A549 (cell line): ENCODE results near the gene SLC35E1. TPM values are rescaled to one million over a fixed set of nuclear protein-coding genes. Genes with fewer than 3 reads are reported as not detected.

Experiments used
- ATAC-seq, 2 experiments: fragments of 200-7000 bp in 1 of 2; fragments of >200 bp in 1 of 2; cut with Nextera tagmentation in 1 of 2; cut with Tn5 transposase in 1 of 2; 3 replicates each; pipeline versions ENCODE4 v1.8.0 to v1.9.1; 2018 to 2020; ENCODE audit warnings: mild to moderate bottlenecking in 1 of 2, moderate library complexity in 1 of 2
- CTCF ChIA-PET: fragments of 300-600 bp; sonication (Branson Sonifier 250); formaldehyde crosslinking; extraction: SDS; loops from one replicate; lab custom pipeline; 2021; ENCODE audit warnings: antibody characterized with exemption, inconsistent platforms; lab: Yijun Ruan, JAX
- POLR2A ChIA-PET: fragments of 350-600 bp; formaldehyde crosslinking; extraction: SDS; loops from one replicate; lab custom pipeline; 2021; ENCODE audit warnings: antibody characterized with exemption, inconsistent platforms; lab: Yijun Ruan, JAX
- DNase-seq, 2 experiments: peaks; one replicate each; pipeline versions ENCODE4 v3.0.0 to v3.0.0-alpha.2; 2011 to 2016; ENCODE audit warnings: low read depth in 1 of 2, low spot score in 1 of 2
- FAIRE-seq: peaks from 2 replicates; lab custom pipeline; 2011; peaks lifted over from hg19 to GRCh38; lab: Jason Lieb, UNC
- H3K27ac ChIP-seq, 2 experiments: fragments of >200 bp; sonication (Bioruptor Twin); formaldehyde crosslinking; 3 replicates each; pipeline ENCODE4 v1.5.1; 2016 to 2017
- H3K4me1 ChIP-seq: fragments of >200 bp; sonication (Bioruptor Twin); formaldehyde crosslinking; 3 replicates; pipeline ENCODE4 v1.6.1; 2016
- H3K4me2 ChIP-seq: fragments of >200 bp; sonication (Bioruptor Twin); formaldehyde crosslinking; 3 replicates; pipeline ENCODE4 v1.6.1; 2016
- H3K4me3 ChIP-seq: fragments of >200 bp; sonication (Bioruptor Twin); formaldehyde crosslinking; 3 replicates; pipeline ENCODE4 v1.5.1; 2016
- H3K9me3 ChIP-seq: fragments of >200 bp; sonication (Bioruptor Twin); formaldehyde crosslinking; 3 replicates; pipeline ENCODE4 v1.6.1; 2016
- BCL3 ChIP-seq: fragments of >200 bp; sonication (Bioruptor Twin); formaldehyde crosslinking; IDR thresholded peaks from 3 replicates; pipeline ENCODE4 v1.6.1; 2016
- CBX8 ChIP-seq: fragments of 200-600 bp; sonication (generic); IDR thresholded peaks from 2 replicates; pipeline ENCODE4 v1.6.1; 2016
- CHD2 ChIP-seq: fragments of 150-350 bp; IDR thresholded peaks from 2 replicates; pipeline ENCODE4 v1.6.1; 2014; ENCODE audit warnings: low read length; ENCODE audit not compliant: partially characterized antibody
- ESRRA ChIP-seq: fragments of 150-350 bp; IDR thresholded peaks from 2 replicates; pipeline ENCODE4 v1.6.1; 2014; ENCODE audit warnings: mild to moderate bottlenecking, low read length, borderline replicate concordance
- FOSB ChIP-seq: fragments of 250-450 bp; sonication (Bioruptor Pico); IDR thresholded peaks from 2 replicates; pipeline ENCODE4 v1.5.0; 2020; ENCODE audit warnings: mild to moderate bottlenecking, moderate library complexity
- FOSL2 ChIP-seq, 2 experiments: fragments of 450-650 bp in 1 of 2; fragments of >200 bp in 1 of 2; sonication (Bioruptor Twin) in 1 of 2; formaldehyde crosslinking; IDR thresholded peaks; 2 replicates each; pipeline versions ENCODE4 v1.5.0 to v1.6.1; 2016 to 2020; ENCODE audit warnings: mild to moderate bottlenecking in 1 of 2, moderate library complexity in 1 of 2
- HEYL ChIP-seq: fragments of 250-450 bp; sonication (Bioruptor Pico); IDR thresholded peaks from 2 replicates; pipeline ENCODE4 v1.8.0; 2021; ENCODE audit warnings: mild to moderate bottlenecking, moderate library complexity
- HOXA7 ChIP-seq: fragments of 250-450 bp; sonication (Bioruptor Pico); IDR thresholded peaks from 2 replicates; pipeline ENCODE4 v1.5.0; 2020; ENCODE audit warnings: mild to moderate bottlenecking, moderate library complexity
- HOXB13 ChIP-seq: fragments of 250-450 bp; sonication (Bioruptor Pico); IDR thresholded peaks from 2 replicates; pipeline ENCODE4 v1.5.0; 2020; ENCODE audit warnings: low read depth, mild to moderate bottlenecking, moderate library complexity
- JUN ChIP-seq, 2 experiments: fragments of >200 bp; sonication (Bioruptor Twin); formaldehyde crosslinking; IDR thresholded peaks; 2 replicates in 1 of 2; 3 replicates in 1 of 2; pipeline ENCODE4 v1.6.1; 2016 to 2017
- KDM5A ChIP-seq: fragments of 200-600 bp; sonication (generic); IDR thresholded peaks from 2 replicates; pipeline ENCODE4 v1.6.1; 2016; ENCODE audit warnings: antibody characterized with exemption, mild to moderate bottlenecking
- MAFK ChIP-seq: fragments of 450-650 bp; IDR thresholded peaks from 2 replicates; pipeline ENCODE4 v1.6.1; 2014; ENCODE audit not compliant: partially characterized antibody
- MAX ChIP-seq: IDR thresholded peaks from 2 replicates; pipeline ENCODE4 v1.6.1; 2012
- NPAS2 ChIP-seq: fragments of 250-450 bp; sonication (Bioruptor Pico); IDR thresholded peaks from 2 replicates; pipeline ENCODE4 v1.8.0; 2022; ENCODE audit warnings: mild to moderate bottlenecking, moderate library complexity, borderline replicate concordance
- PHF8 ChIP-seq: fragments of 200-600 bp; sonication (generic); IDR thresholded peaks from 2 replicates; pipeline ENCODE4 v1.6.1; 2016; ENCODE audit warnings: low read depth, mild to moderate bottlenecking, antibody characterized with exemption, moderate library complexity, borderline replicate concordance
- POLR2A ChIP-seq: IDR thresholded peaks from 2 replicates; pipeline ENCODE4 v1.6.1; 2012; ENCODE audit warnings: mild to moderate bottlenecking, low read length
- RNF2 ChIP-seq: fragments of 200-600 bp; sonication (generic); IDR thresholded peaks from 2 replicates; pipeline ENCODE4 v1.6.1; 2016; ENCODE audit warnings: low read depth, mild to moderate bottlenecking, antibody characterized with exemption, moderate library complexity, borderline replicate concordance
- SMC3 ChIP-seq: fragments of >200 bp; sonication (Bioruptor Twin); formaldehyde crosslinking; IDR thresholded peaks from 3 replicates; pipeline ENCODE4 v1.6.1; 2018; ENCODE audit warnings: inconsistent platforms
- SREBF2 ChIP-seq: fragments of 450-650 bp; IDR thresholded peaks from 2 replicates; pipeline ENCODE4 v1.6.1; 2014; ENCODE audit warnings: mild to moderate bottlenecking, moderate library complexity
- WGBS: methylation state at CpG from one replicate; pipeline ENCODE4 v1.1.6; 2017; ENCODE audit errors: missing lambda C conversion rate; 5-methylcytosine and 5-hydroxymethylcytosine counted together
- polyA plus RNA-seq, 4 experiments: library from polyadenylated mRNA; depleted of rRNA in 3 of 4; stranded (reverse); fragments of >200 nt; fragmentation: RNase III in 1 of 4; extraction: RNeasy Plus Mini Kit Qiagen cat#74134 plus additional on column Dnase treatment in 1 of 4; gene quantifications; 2 replicates in 3 of 4; 3 replicates in 1 of 4; pipeline ENCODE4 v1.2.3, GENCODE V29; 2011 to 2017
- TF ChIP-seq, protein P1 (sequence below): fragments of >200 bp; sonication (Bioruptor Twin); formaldehyde crosslinking; IDR thresholded peaks from 3 replicates; pipeline ENCODE4 v1.5.1; 2016
- TF ChIP-seq, protein P2 (sequence below): fragments of >200 bp; sonication (Bioruptor Twin); formaldehyde crosslinking; IDR thresholded peaks from 2 replicates; pipeline ENCODE4 v1.6.1; 2016
- TF ChIP-seq, protein P3 (sequence below): IDR thresholded peaks from 2 replicates; pipeline ENCODE4 v1.6.1; 2012

The SLC35E1 gene
- polyA plus RNA-seq, 2 of the 4 experiments (the other 2 are of a cell fraction): 17.2 to 25.1 TPM

GRCh38 chr19:16573296-16573695 lies 1.1 kb upstream of the SLC35E1 start:
- 66% methylated on average over 13 of the region's 13 CpGs for WGBS
- peak overlapping the region; percentile 85 for H3K4me3 ChIP-seq
- DNase-seq (no peak), FAIRE-seq (no peak)
- H3K9me3 ChIP-seq: no peaks in the 10 kb centered on the region
- ChIA-PET CTCF (no interaction called here), POLR2A (interaction anchor here (0.8 to 1.2 kb wide), 2 partner anchors 55 to 121 kb away, joined by 4 to 7 read pairs; partner anchors contain the start of gene MED26)
- H3K4me1 ChIP-seq: peaks cover 25% of the 10 kb centered on the region
- H3K27ac ChIP-seq: peak overlapping the region; percentile 88 to 97
- peak overlapping the region; percentile 87 for H3K4me2 ChIP-seq
- TF ChIP-seq RNF2: no peak
- TF ChIP-seq KDM5A: no peak
- no peak for TF ChIP-seq NPAS2
- TF ChIP-seq, protein P1, sequence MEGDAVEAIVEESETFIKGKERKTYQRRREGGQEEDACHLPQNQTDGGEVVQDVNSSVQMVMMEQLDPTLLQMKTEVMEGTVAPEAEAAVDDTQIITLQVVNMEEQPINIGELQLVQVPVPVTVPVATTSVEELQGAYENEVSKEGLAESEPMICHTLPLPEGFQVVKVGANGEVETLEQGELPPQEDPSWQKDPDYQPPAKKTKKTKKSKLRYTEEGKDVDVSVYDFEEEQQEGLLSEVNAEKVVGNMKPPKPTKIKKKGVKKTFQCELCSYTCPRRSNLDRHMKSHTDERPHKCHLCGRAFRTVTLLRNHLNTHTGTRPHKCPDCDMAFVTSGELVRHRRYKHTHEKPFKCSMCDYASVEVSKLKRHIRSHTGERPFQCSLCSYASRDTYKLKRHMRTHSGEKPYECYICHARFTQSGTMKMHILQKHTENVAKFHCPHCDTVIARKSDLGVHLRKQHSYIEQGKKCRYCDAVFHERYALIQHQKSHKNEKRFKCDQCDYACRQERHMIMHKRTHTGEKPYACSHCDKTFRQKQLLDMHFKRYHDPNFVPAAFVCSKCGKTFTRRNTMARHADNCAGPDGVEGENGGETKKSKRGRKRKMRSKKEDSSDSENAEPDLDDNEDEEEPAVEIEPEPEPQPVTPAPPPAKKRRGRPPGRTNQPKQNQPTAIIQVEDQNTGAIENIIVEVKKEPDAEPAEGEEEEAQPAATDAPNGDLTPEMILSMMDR: no peak
- TF ChIP-seq SMC3: no peak
- no peak for TF ChIP-seq HEYL (CRISPR knock-in tag)
- TF ChIP-seq MAFK: no peak
- no peak for TF ChIP-seq SREBF2
- TF ChIP-seq HOXB13 (CRISPR knock-in tag): no peak
- TF ChIP-seq ESRRA: no peak
- no peak for TF ChIP-seq MAX
- TF ChIP-seq, all 56 proteins: peak for 0
- no peak for ATAC-seq

DNA sequence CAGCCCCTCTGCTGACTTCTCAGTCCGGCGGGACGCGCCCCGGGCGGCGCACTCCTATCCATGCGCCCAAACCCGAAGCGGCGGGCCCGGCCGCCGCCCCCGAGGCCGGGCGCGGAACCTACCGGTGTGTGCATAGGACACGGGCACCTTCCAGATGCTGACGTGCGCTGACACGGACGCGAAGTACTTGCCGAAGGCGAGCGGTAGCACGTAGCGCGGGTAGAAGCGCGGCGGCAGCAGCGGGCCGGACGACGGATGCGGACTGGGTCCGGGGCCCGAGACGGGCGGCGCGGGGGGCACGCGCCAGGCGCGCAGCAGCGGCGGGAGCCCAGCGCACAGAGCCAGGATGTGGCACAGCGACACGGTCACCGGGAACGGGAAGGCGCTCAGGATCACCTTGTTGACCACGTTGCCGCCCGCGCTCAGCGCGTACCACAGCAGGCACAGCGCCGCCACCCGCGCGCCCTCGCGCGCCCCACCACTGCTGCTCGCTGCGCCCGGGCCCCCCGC lies 338 bp downstream of the SLC35E1 start:
- H3K4me1 ChIP-seq: peaks cover 25% of the 10 kb centered on the region
- CTCF ChIA-PET: interaction anchor here (0.7 kb wide), 1 partner anchor 9 kb away, joined by 3 read pairs; no protein-coding TSS in a partner anchor
- H3K27ac ChIP-seq: peak overlapping the region; percentile 91 to 98
- peak overlapping the region; percentile 85 for H3K4me3 ChIP-seq
- DNase-seq (peak in 1 of 2 experiments; percentile 13), ATAC-seq (peak in 1 of 2 experiments; percentile 48; a peak in 2 of 6 replicates), FAIRE-seq (no peak)
- H3K9me3 ChIP-seq: no peaks in the 10 kb centered on the region
- POLR2A ChIA-PET: interaction anchor here (1.2 kb wide), 1 partner anchor 56 kb away, joined by 4 read pairs; the partner anchor contains the start of gene MED26
- TF ChIP-seq SMC3 (no peak), POLR2A (peak; percentile 45)
- H3K4me2 ChIP-seq: peak overlapping the region; percentile 92
- WGBS: no CpG with 5 or more reads among the region's 75 CpGs

- ATAC-seq (no peak), DNase-seq (no peak), FAIRE-seq (no peak)
- Histone ChIP-seq H3K9me3 (no peaks in the 10 kb centered on the region), H3K4me2 (peak overlapping the region; percentile 92), H3K27ac (peak overlapping the region; percentile 91 to 98), H3K4me1 (peaks cover 25% of the 10 kb centered on the region), H3K4me3 (peak overlapping the region; percentile 85)
- WGBS: 20% methylated on average over 4 of the region's 6 CpGs
- ChIA-PET CTCF (interaction anchor here (0.7 kb wide), 1 partner anchor 9 kb away, joined by 3 read pairs; no protein-coding TSS in a partner anchor), POLR2A (no interaction called here)
- TF ChIP-seq MAX (no peak), FOSB (CRISPR knock-in tag) (no peak), BCL3 (no peak), CHD2 (no peak), HOXA7 (no peak), PHF8 (no peak), POLR2A (no peak), RNF2 (no peak), SMC3 (no peak), JUN (IDR thresholded peaks at IDR 0.05) (no peak), CBX8 (no peak), FOSL2 (IDR thresholded peaks at IDR 0.05) (no peak), FOSL2 (CRISPR knock-in tag; IDR thresholded peaks at IDR 0.05) (no peak)
- TF ChIP-seq, protein P2, sequence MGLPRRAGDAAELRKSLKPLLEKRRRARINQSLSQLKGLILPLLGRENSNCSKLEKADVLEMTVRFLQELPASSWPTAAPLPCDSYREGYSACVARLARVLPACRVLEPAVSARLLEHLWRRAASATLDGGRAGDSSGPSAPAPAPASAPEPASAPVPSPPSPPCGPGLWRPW: no peak
- TF ChIP-seq, protein P3, sequence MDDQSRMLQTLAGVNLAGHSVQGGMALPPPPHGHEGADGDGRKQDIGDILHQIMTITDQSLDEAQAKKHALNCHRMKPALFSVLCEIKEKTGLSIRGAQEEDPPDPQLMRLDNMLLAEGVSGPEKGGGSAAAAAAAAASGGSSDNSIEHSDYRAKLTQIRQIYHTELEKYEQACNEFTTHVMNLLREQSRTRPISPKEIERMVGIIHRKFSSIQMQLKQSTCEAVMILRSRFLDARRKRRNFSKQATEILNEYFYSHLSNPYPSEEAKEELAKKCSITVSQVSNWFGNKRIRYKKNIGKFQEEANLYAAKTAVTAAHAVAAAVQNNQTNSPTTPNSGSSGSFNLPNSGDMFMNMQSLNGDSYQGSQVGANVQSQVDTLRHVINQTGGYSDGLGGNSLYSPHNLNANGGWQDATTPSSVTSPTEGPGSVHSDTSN: no peak
Observed at GRCh38 chr19:16571283-16571682, 932 bp downstream of the SLC35E1 start.
